ENCODE data around the gene DIPK1A.

The DIPK1A gene

DNA sequence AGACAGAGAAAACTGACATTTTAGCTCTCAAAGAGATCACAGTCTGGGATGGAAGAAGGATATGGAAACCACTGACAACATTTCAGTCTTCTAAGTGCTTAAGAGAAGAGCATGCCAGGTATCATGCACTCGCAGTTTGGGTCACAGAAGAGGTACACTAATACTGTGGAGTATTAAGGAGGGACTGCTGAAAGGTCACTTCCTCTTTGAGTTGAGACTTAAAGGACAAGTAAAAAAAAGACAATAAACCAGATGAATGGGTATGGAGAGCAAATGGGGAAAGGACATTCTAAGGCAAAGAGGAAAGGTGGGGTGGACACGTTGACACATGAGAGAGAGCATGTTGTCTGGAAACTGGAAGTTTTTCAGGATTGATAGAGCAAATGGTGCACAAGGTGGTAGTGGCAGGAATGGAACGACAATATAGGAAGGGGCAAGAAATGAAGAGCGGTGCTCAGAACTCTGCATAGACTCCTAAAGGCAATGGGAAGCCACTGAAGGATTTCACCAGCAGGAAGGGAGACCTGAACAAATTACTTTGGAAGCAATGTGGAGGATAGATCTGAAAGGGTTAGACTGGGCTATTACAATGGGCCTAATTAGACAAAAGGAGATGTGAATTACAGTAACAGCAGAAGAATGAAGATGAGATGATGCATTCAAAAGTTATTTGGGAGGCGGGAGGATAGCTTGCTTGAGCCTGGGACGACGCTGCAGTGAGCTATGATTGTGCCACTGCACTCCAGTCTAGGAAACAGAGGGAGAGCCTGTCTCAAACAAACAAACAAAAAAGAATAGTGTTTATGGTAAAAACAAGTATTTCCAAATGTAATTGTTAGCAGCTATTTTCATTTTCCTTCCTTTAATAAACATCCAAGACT, 11.1 kb downstream of the DIPK1A start:
- DNase-seq = peak; percentile 85

DNA sequence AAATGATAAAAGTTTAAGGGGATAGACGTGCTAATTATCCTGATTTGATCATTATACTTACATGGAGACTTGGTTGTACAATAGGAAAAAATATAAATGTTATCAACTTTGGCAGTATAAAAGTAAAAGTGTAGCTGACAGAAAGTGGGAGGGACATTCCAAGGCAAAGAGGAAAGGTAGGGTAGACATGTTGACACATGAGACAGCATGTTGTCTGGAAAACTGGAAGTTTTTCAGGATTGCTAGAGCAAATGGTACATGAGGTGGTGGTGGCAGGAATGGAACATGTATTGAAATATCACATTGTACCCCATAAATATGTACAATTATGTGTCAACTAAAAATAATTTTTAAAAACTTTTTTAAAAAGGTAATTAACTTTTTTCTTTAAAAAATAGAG, 13.2 kb downstream of the DIPK1A start:
- DNase-seq = no peak

DNA sequence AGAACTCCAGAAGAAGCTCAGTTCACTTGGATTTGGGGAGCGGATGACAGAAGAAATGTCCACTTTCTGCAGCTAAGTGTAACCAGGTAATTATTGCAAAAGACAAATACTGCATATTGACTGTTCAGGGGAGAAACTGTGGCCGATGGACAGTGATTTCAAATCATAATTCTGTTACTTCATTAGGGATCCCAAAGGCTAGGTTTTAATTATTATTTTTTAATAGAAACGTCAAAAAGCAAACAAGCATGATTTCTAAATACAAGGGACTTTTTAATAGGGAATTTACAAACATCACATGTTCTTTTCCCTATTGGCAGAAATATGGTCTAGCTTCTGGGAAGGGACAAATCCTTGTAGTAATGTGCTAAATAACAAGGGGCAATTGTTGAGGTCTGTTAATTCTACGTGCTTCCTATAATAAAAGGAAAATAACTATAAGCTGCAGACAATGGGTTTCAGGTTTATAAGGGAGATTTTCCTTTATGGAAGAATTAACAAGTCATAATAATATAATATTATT, 15.5 kb downstream of the DIPK1A start:
- DNase-seq = no peak

DNA sequence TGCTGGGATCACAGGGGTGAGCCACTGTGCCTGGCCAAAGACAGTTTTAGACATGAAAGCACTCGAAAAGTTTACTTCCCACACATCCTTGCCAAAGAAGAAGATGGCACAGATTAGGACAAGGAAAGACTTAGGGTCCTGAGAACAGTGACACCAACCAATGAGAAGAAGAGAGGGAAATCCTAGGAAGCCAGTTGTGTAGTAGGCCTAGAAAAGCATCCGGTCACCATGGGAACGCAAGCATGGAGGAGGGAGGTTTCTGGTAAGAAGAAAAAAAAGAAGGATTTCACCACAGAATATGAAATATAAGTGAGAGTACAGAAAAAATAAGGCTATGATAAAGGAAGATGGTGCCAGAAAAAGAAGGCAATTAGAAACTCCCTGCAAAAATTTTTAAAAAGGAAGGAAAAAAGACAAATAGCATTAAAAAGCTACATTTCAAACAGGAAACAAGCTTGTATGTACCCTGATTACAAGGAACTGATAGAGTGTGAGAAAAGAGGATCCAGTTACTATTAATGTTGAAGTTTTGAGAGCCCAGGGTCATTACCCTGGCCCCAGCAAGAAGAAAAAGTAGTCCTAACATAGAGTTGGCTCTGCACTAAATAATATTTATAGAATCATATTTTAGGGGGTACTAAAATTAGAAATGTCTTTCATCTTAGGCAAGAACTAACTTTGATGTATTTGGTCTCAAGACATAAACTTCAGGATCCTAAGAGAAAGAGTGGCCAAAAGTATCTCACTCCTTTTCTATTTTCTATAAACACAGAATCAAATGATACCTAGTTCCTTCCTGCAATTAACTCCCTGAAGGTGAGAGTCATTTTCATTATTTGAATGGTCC, 16.1 kb downstream of the DIPK1A start:
- DNase-seq = no peak

DNA sequence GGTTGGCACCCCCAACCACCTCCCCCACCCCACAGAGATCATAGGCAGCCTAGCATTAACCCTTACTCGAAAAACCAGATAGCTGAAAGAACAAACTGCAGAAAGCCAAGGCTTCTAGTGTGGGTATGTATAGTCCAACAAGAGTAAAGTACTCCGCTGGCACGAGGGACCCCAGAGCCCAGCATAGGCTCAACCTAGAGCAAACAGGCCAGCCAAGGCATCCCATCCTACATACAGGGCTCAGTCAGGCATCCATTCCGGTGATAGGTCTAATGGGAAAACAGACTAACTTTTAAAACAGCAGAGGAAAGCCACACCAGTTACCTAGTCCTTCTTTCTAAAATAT, 17.8 kb downstream of the DIPK1A start:
- no peak for DNase-seq

DNA sequence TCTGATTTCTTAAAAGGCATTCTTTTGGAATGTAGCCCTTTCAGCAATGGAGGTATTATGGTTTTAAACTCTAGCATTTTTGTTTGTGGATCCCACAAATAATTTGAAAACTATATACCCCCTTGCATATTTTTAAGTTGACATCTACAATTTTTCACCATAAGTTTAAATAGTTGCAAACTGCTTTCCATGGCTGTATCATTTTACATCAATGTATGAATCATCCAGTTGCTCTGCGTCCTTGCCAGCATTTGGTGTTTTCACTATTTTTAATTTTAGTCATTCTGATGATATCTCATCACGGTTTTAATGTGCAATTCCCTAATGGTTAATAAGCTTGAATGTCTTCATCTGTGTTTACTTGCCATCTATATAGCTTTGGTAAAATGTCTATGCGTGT, 20.7 kb downstream of the DIPK1A start:
- peak; percentile 85 for DNase-seq

DNA sequence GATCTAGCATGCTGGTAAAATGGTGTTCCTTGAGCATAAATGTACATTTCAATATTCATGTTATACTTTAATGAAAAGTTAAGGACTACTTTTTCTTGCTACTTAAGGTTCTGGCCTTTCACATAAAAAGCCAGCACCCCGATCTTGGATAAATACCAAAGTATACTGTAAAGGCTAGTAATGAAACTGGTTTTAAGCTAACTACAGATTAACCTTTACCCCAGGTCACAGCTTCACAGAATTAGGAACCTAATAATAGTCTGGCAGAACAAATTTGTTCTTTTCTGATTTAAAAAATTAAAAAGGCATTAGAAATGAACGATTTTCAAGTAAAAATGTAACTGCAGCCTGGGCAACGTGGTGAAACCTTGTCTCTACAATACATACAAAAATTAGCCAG, 23.5 kb downstream of the DIPK1A start:
- DNase-seq = no peak

DNA sequence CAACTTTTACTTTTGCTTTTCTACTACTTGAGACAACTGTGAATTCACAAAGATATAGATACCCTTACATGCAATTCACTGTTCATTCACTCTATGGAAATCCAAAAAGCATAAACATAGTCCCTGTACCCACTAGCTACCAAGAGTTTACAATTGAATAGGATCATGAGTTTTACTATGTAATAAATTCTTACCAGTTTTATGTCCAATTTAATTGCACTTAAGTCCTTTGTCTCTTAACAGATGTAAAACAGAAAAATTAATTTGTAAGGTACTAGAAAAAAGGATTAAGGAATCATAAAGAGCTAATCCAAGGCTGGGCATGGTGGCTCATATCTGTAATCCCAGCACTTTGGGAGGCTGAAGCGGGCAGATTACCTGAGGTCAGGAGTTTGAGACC, 24.4 kb downstream of the DIPK1A start:
- no peak for DNase-seq

DNA sequence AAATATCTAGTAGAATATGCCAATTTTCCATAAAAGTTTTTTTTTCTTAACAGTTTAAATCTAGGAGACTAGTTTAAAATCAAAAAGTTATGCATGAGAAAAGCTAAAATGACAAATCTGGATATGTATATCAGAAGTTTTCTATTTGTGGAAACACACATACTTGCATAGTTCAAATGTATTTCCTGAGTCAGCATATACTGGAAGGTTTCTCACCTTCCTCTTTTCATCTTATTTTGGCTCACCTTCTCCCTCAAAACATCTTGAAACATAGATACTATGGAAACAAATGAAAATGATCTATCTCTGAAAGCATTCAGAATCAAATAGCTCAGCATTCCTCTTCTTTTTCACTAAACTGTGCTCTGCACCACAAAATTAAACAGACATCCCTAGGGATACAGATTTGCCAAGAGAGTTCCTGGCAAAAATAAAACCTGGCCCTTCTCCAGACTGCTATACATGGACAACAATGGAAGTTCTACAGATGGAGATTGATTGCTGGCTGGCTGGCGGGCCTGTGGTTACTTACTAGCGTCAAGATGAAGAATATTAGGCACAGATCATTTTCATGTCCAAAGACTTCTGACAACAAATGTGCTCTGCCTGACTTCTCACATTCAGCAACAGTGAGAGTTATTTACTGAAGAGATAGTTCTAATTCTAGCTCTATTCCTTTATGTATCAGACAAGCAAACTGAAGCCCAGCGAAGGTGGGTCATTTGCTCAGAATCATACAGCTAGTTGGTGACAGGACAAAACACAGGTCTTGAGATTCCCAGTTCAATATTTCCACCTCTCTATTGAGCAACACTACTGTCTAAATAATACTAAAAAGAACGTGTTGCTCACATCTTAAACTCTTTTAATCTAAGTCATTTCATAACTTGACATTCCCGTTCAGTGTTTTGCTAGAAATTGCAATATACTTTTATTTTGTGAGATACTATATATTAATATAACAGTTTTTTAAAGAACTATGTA, 26.6 kb downstream of the DIPK1A start:
- DNase-seq = peak; percentile 99

DNA sequence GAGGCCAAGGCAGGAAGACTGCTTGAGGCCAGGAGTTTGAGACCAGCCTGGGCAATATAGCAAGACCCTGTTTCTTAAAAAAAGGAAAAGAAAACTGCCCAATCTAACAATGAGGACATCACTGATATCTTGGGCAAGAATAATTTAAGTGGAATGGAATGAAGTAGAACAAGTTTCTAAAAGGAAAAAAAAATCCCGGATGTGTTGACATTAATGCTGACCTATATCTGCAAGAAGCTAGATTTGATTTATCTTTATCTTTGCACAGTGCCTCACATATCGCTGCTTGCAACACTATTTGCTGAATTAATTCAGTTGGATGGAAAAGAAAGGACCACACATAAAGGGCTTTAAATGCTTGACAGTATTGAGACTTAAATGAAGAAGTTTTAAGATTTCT, 27.8 kb downstream of the DIPK1A start:
- peak; percentile 74 for DNase-seq

DNA sequence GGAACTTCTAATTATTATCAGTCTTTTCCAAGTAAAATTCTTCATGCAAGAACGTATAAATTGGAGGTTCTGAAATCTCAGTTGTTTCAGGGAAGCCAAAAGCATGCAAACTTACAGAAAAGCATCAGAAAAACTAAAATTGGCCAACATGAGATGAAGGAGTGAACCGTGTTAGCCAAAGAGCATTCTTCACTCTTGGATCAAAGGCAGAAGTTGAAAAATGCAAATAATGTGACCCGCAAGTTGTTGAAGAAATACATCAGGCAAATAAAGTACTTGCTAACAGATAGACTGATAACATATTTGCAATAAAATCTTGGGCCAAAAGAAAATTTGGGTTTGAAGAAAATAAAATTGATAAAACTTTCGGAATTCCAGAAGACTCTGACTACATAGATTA, 29.6 kb downstream of the DIPK1A start:
- DNase-seq = no peak

DNA sequence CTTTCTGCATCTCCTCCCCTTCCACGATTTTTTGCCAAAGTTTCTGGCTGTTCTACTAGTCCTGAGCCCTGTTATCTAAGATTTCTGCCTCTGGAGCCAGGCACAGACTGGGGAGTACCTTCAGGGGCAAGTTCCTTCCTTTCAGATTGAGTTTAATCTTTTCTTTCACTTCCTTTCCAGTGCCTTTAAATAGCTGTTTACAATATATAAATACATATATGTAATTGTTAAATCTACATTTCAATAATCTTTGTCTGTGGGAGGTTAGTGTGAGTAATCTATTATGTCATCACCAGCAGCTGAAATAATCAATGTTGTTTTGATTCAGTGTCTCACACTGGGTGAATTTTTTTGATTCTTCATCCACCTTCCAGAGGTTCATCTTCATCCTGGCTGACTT, 31.8 kb downstream of the DIPK1A start:
- DNase-seq = no peak

DNA sequence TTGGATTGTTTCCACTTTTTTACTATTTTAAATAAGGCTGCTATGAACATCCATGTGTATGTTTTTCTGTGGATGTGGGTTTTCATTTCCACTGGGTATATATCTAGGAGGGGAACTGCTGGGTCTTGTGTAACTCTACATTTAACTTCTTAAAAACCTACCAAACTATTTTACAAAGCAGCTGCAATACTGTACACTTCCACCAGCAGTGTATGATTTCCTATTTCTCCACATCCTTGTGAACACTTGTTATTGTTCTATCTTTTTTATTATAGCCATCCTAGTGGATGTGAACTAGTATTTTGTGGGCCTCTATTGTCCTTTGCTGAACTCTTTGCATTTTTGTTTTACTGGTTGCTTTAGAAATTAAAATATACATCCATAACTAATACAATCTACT, 33.4 kb downstream of the DIPK1A start:
- DNase-seq = no peak

DNA sequence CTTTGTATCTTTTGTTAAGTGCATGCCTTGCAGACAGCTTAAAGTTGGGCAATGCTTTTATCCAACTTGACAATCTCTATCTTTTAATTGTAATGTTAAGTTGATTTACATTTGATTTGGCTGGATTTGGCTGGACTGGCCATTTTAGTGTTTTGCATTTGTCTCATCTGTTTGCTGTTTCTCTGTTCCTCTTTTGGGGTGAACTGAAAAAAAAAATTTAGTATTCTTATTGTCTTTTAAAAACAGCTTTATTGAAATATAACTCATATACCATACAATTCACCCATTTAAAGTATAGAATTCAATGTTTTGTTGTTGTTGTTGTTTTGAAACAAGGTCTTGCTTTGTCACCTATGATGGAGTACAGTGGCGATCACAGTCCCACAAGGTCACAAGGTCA, 34.4 kb downstream of the DIPK1A start:
- no peak for DNase-seq

DNA sequence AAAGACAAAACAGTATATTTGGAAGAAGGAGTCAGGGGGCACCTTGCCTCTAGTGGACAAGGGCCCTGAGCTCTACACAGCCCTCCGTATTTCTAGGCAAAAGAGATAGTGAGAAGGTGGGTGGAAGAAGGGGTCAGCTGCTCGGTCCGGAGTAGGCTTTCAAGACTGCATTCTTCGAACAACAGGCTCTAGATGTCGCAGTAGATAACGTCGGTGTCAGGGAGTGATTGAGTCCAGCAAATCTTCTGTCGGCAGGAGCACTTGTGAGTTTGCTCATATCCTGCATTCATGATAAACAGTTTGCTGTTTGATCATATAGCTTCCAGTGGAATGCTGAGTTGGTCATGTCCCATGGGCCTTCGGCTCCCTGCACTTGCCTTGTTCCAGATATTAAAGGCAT, 36.8 kb downstream of the DIPK1A start:
- DNase-seq = no peak

DNA sequence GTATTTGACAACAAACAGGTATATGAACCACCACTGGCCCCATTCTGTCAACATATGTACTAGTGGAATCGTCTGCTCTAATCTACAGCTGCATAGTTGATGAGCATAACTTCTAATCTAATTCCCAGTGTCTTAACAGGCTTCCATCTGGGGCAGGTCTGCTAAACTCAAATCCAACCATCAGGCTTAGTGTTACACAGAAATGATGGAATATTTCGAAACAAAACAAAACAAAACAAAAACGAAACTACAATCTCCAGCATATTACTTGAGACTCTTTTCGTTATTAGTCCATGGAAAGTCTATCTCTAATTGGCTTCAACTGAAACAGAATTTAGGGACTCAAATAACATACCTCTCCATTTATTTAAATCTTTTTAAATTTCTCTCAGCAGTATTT, 37.6 kb downstream of the DIPK1A start:
- DNase-seq = no peak

DNA sequence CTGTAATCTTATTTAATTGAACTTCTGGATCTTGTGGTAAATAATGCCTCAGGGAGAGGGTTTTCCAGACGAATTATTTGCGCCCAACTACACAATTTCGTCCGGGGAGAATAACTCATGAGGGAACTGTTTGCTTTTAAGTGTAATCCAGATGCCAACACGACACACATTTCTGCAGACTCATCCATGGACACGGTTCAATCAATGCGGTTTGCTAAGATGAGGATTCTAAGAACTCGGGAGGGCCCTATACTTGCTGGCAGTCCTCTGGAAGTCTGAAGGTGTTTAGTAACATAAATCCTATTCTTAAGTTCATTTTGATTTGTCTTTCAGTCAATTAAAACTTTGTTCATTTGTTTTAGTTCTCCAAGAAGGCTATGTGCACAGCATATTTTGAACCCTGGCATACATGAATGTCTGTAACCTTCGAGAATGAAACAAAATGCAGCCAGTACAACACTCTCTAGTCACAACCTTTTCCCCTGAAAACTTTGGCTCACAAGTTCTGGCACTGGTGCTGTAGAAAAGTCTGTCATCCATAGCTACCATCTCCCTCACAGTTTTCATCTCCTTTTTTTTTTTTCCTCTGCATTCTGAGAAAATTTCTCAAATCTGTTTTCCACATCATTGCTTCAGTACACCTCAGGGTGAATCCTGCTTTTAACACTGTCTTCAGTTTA, 38.8 kb downstream of the DIPK1A start:
- no peak for DNase-seq

DNA sequence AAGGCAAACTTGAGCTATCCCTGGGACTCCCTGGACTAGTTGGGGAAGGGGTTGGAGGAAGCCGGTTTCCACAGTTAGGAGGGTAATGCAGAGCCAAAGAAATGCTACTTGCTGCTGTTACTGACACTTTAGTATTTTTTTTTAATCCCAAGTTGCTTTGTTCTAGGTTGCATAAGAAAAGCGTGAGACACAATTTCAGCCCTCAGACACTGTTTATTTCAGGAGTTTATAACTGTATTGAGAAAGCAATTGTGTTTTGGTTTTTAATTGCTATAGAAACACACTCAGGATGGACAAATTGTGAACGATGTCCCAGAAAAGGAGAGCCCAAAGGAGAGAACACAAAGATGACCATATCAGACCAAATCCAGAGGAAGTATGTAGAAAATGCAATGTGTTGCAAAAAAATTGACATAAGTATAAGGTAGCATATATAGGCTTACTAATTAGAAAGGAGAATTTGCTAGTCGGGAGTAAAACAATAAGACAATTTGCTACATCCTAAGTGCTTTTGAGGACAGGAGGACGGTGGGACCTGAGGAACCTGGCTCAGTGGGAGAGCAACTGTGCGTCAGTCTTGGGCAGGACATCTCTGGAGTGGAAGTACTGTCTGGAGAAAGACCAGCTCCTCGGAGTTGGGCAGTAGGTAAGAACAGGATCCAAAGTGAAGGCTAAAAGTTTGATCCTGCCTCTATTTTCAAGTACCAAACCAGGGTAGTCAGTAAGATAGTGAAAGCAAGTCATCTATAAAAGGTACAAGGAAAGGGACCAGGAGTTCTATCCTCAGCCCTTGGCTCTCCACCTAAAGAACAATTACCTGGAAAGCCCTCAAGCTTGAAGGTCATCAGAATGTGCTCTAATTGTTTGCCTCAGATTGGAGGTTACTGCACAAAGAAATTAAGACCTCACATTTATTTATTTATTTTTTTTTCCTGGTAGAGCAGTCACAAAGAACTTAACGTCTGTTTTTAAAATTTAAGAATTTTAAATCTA, 39.9 kb downstream of the DIPK1A start:
- DNase-seq = no peak

DNA sequence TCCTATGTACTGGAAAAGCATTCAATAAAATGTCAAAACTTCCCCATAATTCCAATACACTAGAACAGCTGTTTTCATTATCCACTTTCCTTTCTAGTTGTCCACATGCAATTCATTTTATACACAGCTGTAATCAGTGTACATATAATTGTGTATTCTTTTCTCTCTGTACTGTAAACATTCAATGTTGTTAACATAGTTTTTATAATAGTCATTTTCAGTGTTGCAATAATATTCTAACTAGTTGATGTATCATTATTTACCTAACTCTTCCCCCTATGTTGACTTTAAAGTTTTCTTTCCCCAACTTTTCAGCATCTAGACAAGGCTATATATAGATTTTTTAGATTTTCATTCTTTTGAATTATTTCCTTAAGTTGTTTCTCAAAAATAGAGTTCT, 44.4 kb downstream of the DIPK1A start:
- DNase-seq = peak; percentile 30

DNA sequence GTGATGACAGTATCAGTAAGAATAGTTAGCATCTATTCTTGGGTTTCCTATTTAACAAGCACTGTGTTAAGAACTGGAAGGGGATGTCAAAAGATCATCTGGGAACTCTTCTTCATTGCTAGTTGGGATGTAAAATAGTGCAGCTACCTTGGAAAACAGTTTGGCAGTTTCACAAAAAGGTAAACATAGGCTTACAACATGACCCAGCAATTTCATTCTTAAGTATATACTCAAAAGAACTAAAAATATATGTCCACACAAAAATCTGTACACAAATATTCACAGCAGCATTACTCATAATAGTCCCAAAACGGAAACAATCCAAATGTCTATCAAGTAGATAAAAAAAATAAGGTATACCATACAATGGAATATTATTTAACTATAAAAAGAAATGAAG, 45.7 kb downstream of the DIPK1A start:
- DNase-seq = no peak

Measured in fibroblast of skin of right quadriceps (primary cell).